ENCODE data around the gene HMBS.
"Not testable (repeated sequence)": the region's sequence is repeated elsewhere in the genome, so short reads cannot be mapped to it uniquely, and the experiment has no call there.

HMBS gene

GRCh38 chr11:119084663-119085436 lies at the start of gene HMBS:
Gene HMBS (plus strand): TSS chr11:119084881. CDS start chr11:119085034, 153 bp downstream.
- TF ChIP-seq CTCF (IDR thresholded peaks at IDR 0.05; ENCODE audit: insufficient read depth, low read depth, low read length, missing control alignments) = no peak
- H3K4me3 ChIP-seq (ENCODE audit: low read depth, low read length) = peak within 1 kb of the TSS; percentile 94

GRCh38 chr11:119038884-119039283 lies 45.8 kb upstream of the HMBS start:
- no peak for DNase-seq (ENCODE audit: low read depth)
- TF ChIP-seq CTCF (IDR thresholded peaks at IDR 0.05; ENCODE audit: insufficient read depth, low read depth, low read length, missing control alignments) = no peak
- H3K4me3 ChIP-seq (ENCODE audit: low read depth, low read length) = no peak overlapping the region

More at GRCh38 chr11:119084663-119085436, at the start of gene HMBS:
- peak; percentile 93 for DNase-seq (ENCODE audit: low read depth)

- not testable (repeated sequence) for H3K4me3 ChIP-seq (ENCODE audit: low read depth, low read length); DNase-seq (ENCODE audit: low read depth)
Observed at GRCh38 chr11:119039471-119039870, 45.2 kb upstream of the HMBS start.

GRCh38 chr11:119041821-119042514 lies 42.7 kb upstream of the HMBS start:
- H3K4me3 ChIP-seq (ENCODE audit: low read depth, low read length) = no peak overlapping the region
- no peak for DNase-seq (ENCODE audit: low read depth)

GRCh38 chr11:119042927-119043326 lies 41.8 kb upstream of the HMBS start:
- no peak for DNase-seq (ENCODE audit: low read depth)
- no peak for TF ChIP-seq CTCF (IDR thresholded peaks at IDR 0.05; ENCODE audit: insufficient read depth, low read depth, low read length, missing control alignments)
- no peak overlapping the region for H3K4me3 ChIP-seq (ENCODE audit: low read depth, low read length)

More at GRCh38 chr11:119041821-119042514, 42.7 kb upstream of the HMBS start:
- TF ChIP-seq CTCF (IDR thresholded peaks at IDR 0.05; ENCODE audit: insufficient read depth, low read depth, low read length, missing control alignments) = no peak

GRCh38 chr11:119044708-119045107 lies 40.0 kb upstream of the HMBS start:
- DNase-seq (ENCODE audit: low read depth) = no peak

More at GRCh38 chr11:119044708-119045107, 40.0 kb upstream of the HMBS start:
- TF ChIP-seq CTCF (IDR thresholded peaks at IDR 0.05; ENCODE audit: insufficient read depth, low read depth, low read length, missing control alignments) = peak; percentile 14
- no peak overlapping the region for H3K4me3 ChIP-seq (ENCODE audit: low read depth, low read length)

Data from GM12865 (cell line).